Smooth muscle cell (in vitro differentiated cells): ENCODE results near the gene RUNX3. TPM values are rescaled to one million over a fixed set of nuclear protein-coding genes. Genes with fewer than 3 reads are reported as not detected.

Experiments
- DNase-seq: peaks from one replicate; lab custom pipeline; 2025; ENCODE audit not compliant: unreplicated experiment; lab: John Stamatoyannopoulos, UW
- H2AFZ ChIP-seq: fragments of 200-600 bp; sonication (generic); 2 replicates; pipeline ENCODE4 v1.6.0; 2016; ENCODE audit warnings: antibody characterized with exemption, low read depth, mild to moderate bottlenecking
- H3F3A ChIP-seq: fragments of 200-600 bp; sonication (generic); 2 replicates; pipeline ENCODE4 v1.6.0; 2017; ENCODE audit warnings: antibody characterized with exemption, low read depth
- H3K27ac ChIP-seq: fragments of 200-600 bp; sonication (generic); 2 replicates; pipeline ENCODE4 v1.5.1; 2016; ENCODE audit warnings: low read depth, mild to moderate bottlenecking
- H3K27me3 ChIP-seq: fragments of 200-600 bp; sonication (generic); 2 replicates; pipeline ENCODE4 v1.6.1; 2016; ENCODE audit warnings: low read depth, mild to moderate bottlenecking
- H3K36me3 ChIP-seq: fragments of 200-600 bp; sonication (generic); 2 replicates; pipeline ENCODE4 v1.5.1; 2016; ENCODE audit warnings: low read depth
- H3K4me1 ChIP-seq: fragments of 200-600 bp; sonication (generic); 2 replicates; pipeline ENCODE4 v1.5.1; 2016; ENCODE audit warnings: low read depth
- H3K4me2 ChIP-seq: fragments of 200-600 bp; sonication (generic); 2 replicates; pipeline ENCODE4 v1.6.0; 2016; ENCODE audit warnings: mild to moderate bottlenecking
- H3K4me3 ChIP-seq: fragments of 200-600 bp; sonication (generic); 2 replicates; pipeline ENCODE4 v1.5.1; 2016; ENCODE audit warnings: mild to moderate bottlenecking
- H3K79me2 ChIP-seq: fragments of 200-600 bp; sonication (generic); 2 replicates; pipeline ENCODE4 v1.6.0; 2016; ENCODE audit warnings: low read depth, mild to moderate bottlenecking
- H3K9ac ChIP-seq: fragments of 200-600 bp; sonication (generic); 2 replicates; pipeline ENCODE4 v1.6.0; 2016; ENCODE audit warnings: low read depth
- H3K9me3 ChIP-seq: fragments of 200-600 bp; sonication (generic); replicated peaks from 2 replicates; pipeline ENCODE4 v1.5.1; 2016; ENCODE audit warnings: low read depth
- H4K20me1 ChIP-seq: fragments of 200-600 bp; sonication (generic); 2 replicates; pipeline ENCODE4 v1.6.0; 2016; ENCODE audit warnings: low read depth
- CTCF ChIP-seq: fragments of 200-600 bp; sonication (generic); IDR thresholded peaks from 2 replicates; pipeline ENCODE4 v1.5.1; 2017; ENCODE audit warnings: borderline replicate concordance, mild to moderate bottlenecking, antibody characterized with exemption; ENCODE audit not compliant: insufficient read depth, poor library complexity, severe bottlenecking
- WGBS: methylation state at CpG from one replicate; pipeline ENCODE4 v1.1.7; 2016; ENCODE audit warnings: low lambda C conversion rate; 5-methylcytosine and 5-hydroxymethylcytosine counted together
- polyA plus RNA-seq: library from polyadenylated mRNA; unstranded; fragments of >200 nt; fragmentation: Nextera tagmentation; extraction: Ambion mirVana; gene quantifications from 2 replicates; pipeline ENCODE4 v1.2.1, GENCODE V29; 2016
- total RNA-seq: library from RNA; depleted of rRNA; stranded (reverse); fragments of >200 nt; gene quantifications from 2 replicates; pipeline ENCODE4 v1.2.3, GENCODE V29; 2014

Gene RUNX3
- total and polyA plus RNA-seq, 2 experiments from 2014 or later, result 4.5 to 8.2 TPM

GRCh38 chr1:24874056-24874455 lies 56.0 kb downstream of the RUNX3 start:
- Histone ChIP-seq H2AFZ (no peak overlapping the region), H3K4me1 (no peaks in the 10 kb centered on the region), H3F3A (no peaks in the 10 kb centered on the region), H3K9me3 (no peaks in the 10 kb centered on the region), H4K20me1 (no peaks in the 10 kb centered on the region), H3K27me3 (no peaks in the 10 kb centered on the region), H3K36me3 (no peaks in the 10 kb centered on the region), H3K27ac (no peak overlapping the region), H3K9ac (no peak overlapping the region), H3K4me3 (no peak overlapping the region), H3K4me2 (no peak overlapping the region), H3K79me2 (no peaks in the 10 kb centered on the region)
- 88% methylated on average over 7 of the region's 7 CpGs for WGBS
- no peak for DNase-seq
- TF ChIP-seq CTCF, result no peak

GRCh38 chr1:24873148-24873547 lies 56.9 kb downstream of the RUNX3 start:
- 87% methylated on average over 1 of the region's 1 CpG for WGBS
- Histone ChIP-seq H3K27me3 (no peaks in the 10 kb centered on the region), H3K79me2 (no peaks in the 10 kb centered on the region), H3K4me1 (no peaks in the 10 kb centered on the region), H3K4me2 (no peak overlapping the region), H3K9ac (no peak overlapping the region), H3K4me3 (no peak overlapping the region), H3K27ac (no peak overlapping the region), H3K36me3 (no peaks in the 10 kb centered on the region), H3K9me3 (no peaks in the 10 kb centered on the region), H2AFZ (no peak overlapping the region), H4K20me1 (no peaks in the 10 kb centered on the region), H3F3A (no peaks in the 10 kb centered on the region)
- no peak for TF ChIP-seq CTCF
- DNase-seq, result no peak

GRCh38 chr1:24872061-24872850 lies 57.8 kb downstream of the RUNX3 start:
- no peak for TF ChIP-seq CTCF
- 97% methylated on average over 19 of the region's 19 CpGs for WGBS
- Histone ChIP-seq H4K20me1 (no peaks in the 10 kb centered on the region), H3K4me3 (no peak overlapping the region), H2AFZ (no peak overlapping the region), H3K9me3 (no peaks in the 10 kb centered on the region), H3K4me2 (no peak overlapping the region), H3F3A (no peaks in the 10 kb centered on the region), H3K27ac (no peak overlapping the region), H3K4me1 (no peaks in the 10 kb centered on the region), H3K79me2 (no peaks in the 10 kb centered on the region), H3K36me3 (no peaks in the 10 kb centered on the region), H3K9ac (no peak overlapping the region), H3K27me3 (no peaks in the 10 kb centered on the region)
- no peak for DNase-seq

- no peak overlapping the region for H3K27ac ChIP-seq
- DNase-seq, result no peak
- H3K9ac ChIP-seq, result no peak overlapping the region
- no peaks in the 10 kb centered on the region for H3K9me3 ChIP-seq
- no peaks in the 10 kb centered on the region for H3K4me1 ChIP-seq
- no peaks in the 10 kb centered on the region for H3K79me2 ChIP-seq
- no peaks in the 10 kb centered on the region for H3K36me3 ChIP-seq
- H3K4me2 ChIP-seq, result no peak overlapping the region
- no peak overlapping the region for H2AFZ ChIP-seq
- H3K4me3 ChIP-seq, result no peak overlapping the region
- H3F3A ChIP-seq, result no peaks in the 10 kb centered on the region
- H4K20me1 ChIP-seq, result no peaks in the 10 kb centered on the region
- H3K27me3 ChIP-seq, result peaks cover 4% of the 10 kb centered on the region
- 96% methylated on average over 11 of the region's 11 CpGs for WGBS
- TF ChIP-seq CTCF, result no peak
Measured at GRCh38 chr1:24871306-24871901, 58.7 kb downstream of the RUNX3 start.
